ENCODE results near the gene ATP1A4.

The ATP1A4 gene

DNA sequence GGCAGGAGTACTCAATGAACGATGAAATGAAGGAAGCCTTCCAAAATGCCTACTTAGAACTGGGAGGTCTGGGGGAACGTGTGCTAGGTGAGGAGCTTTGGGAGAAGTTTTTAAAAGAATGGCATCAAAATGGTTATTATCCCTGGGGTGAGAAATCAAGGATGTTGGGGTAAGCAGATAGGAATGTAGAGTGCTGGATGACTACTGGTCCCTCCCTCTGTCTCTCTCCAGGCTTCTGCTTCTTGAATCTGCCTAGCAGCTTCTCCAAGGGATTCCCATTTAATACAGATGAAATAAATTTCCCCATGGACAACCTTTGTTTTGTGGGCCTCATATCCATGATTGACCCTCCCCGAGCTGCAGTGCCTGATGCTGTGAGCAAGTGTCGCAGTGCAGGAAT lies 20.0 kb downstream of the ATP1A4 start:
- DNase-seq (ENCODE audit: extremely low read depth, low read depth): no peak
- TF ChIP-seq, protein P1, sequence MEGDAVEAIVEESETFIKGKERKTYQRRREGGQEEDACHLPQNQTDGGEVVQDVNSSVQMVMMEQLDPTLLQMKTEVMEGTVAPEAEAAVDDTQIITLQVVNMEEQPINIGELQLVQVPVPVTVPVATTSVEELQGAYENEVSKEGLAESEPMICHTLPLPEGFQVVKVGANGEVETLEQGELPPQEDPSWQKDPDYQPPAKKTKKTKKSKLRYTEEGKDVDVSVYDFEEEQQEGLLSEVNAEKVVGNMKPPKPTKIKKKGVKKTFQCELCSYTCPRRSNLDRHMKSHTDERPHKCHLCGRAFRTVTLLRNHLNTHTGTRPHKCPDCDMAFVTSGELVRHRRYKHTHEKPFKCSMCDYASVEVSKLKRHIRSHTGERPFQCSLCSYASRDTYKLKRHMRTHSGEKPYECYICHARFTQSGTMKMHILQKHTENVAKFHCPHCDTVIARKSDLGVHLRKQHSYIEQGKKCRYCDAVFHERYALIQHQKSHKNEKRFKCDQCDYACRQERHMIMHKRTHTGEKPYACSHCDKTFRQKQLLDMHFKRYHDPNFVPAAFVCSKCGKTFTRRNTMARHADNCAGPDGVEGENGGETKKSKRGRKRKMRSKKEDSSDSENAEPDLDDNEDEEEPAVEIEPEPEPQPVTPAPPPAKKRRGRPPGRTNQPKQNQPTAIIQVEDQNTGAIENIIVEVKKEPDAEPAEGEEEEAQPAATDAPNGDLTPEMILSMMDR (IDR thresholded peaks at IDR 0.05; ENCODE audit: low read depth, low read length): no peak

DNA sequence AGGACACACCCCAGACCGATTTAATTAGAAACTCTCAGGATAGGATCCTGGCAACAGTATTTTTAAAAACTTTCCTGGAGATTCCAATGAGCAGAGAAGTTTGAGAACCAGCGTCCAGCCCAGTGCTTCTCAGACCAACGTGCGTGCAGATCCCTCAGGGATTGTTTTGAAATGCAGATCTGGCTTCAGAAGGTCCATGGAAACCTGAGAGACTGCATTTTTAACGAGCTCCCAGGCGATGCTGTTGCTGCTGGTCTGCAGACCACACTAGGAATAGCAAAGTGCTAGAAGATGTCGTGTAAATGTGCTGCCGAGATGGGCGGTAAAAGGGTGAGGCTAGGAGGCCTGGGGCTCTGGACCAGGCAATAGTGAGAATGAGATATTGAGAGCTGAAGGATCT lies 20.6 kb downstream of the ATP1A4 start:
- TF ChIP-seq, protein P1 (IDR thresholded peaks at IDR 0.05; ENCODE audit: low read depth, low read length): no peak
- no peak for DNase-seq (ENCODE audit: extremely low read depth, low read depth)

DNA sequence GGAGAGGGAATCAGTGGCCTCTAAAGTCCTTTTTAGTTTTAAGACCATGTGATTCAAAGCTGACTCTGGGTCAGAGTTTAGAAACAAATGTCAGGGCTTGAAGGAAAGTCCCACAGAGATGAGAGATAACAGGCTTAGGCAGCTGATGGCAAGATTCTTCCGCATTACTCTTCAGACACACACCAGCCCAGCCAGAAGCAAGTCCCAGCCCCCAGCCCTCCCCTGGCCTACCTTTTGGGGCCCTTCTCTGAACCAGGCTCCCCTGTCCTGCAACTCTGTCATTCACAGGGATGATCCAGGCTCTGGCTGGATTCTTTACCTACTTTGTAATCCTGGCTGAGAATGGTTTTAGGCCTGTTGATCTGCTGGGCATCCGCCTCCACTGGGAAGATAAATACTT lies 25.8 kb downstream of the ATP1A4 start:
- DNase-seq (ENCODE audit: extremely low read depth, low read depth): no peak
- TF ChIP-seq, protein P1 (IDR thresholded peaks at IDR 0.05; ENCODE audit: low read depth, low read length): no peak

DNA sequence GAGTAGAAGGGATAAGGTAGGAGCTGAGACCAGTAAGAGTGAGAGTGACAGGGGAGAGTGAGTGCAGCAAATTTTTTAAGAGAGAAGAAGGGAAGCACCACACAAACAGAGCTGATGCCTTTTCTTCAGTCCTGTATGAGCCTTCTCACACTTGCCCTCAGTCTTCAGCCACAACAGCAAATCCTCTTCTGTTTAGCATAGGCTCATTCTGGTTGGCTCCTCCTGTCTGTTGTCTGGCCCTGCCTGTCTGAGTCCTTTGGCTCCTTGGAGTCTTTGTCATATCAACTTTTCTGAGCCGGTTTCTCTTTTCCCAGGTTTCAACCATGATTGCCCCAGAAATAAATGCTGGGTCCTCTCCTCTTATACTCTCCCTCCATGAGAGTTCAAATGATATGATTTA lies 26.3 kb downstream of the ATP1A4 start:
- no peak for DNase-seq (ENCODE audit: extremely low read depth, low read depth)
- TF ChIP-seq, protein P1 (IDR thresholded peaks at IDR 0.05; ENCODE audit: low read depth, low read length): no peak

DNA sequence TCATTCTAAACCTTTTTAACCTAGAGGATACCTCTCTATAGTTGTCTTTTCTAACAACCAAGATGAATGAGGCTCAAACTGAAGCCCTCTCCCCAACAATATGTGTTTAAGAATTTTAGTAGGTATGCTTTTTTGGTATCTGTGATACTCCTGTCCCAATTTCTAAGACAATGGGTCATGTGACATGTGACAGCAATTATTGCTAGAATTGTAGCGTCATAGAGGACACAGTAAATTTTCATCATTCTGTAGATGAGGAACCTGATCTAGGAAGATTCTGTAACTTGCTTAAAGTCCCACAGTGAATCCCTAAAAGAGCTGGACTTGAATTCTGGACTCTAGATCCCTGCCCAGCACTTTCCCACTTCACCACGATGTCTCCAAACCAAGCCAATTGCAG lies 27.3 kb downstream of the ATP1A4 start:
- no peak for DNase-seq (ENCODE audit: extremely low read depth, low read depth)
- TF ChIP-seq, protein P1 (IDR thresholded peaks at IDR 0.05; ENCODE audit: low read depth, low read length): no peak

DNA sequence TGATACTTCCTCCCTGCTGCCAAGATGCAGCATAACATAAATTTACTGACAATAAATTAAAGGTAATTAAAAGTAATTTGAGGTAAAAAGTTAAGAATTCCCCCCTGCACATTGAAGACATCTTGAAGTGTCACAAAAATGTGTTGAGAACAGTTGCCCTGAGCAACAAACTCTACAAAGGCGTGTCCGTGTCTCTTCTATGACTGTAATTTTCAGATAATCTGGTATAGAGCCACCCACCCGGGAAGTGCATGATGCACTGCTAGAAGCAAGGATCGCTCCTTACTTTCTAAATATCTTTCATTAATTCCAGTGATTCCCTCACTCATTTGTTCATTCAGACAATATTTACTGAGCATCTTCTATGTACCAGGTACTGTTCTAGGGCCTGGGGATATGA lies 27.9 kb downstream of the ATP1A4 start:
- no peak for DNase-seq (ENCODE audit: extremely low read depth, low read depth)
- TF ChIP-seq, protein P1 (IDR thresholded peaks at IDR 0.05; ENCODE audit: low read depth, low read length): no peak

DNA sequence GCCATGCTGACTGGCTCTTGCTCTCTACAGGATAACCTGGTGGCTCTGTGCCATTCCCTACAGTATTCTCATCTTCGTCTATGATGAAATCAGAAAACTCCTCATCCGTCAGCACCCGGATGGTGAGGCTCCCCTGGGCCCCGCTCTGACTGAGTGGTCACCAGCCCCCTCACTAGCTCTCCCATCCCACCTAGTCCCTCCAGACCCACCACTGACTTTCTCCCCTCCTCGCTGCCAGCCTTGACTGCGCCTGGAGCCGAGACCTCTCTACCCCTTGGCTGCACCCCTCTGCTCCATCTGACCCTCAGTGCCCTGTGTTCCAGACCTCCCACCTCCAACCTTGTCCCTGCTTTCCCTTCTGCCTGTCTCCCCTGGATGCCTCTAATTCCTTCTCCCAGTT lies 34.8 kb downstream of the ATP1A4 start:
- no peak for DNase-seq (ENCODE audit: extremely low read depth, low read depth)
- TF ChIP-seq, protein P1 (IDR thresholded peaks at IDR 0.05; ENCODE audit: low read depth, low read length): no peak
